ENCODE results near the gene RNASE7.
"Not testable (repeated sequence)": the region's sequence is repeated elsewhere in the genome, so short reads cannot be mapped to it uniquely, and the experiment has no call there.

The RNASE7 gene

GRCh38 chr14:21023817-21024584 lies 18.2 kb upstream of the RNASE7 start:
- no peak for DNase-seq

GRCh38 chr14:21024585-21025370 lies 17.4 kb upstream of the RNASE7 start, which contains the start of gene NDRG2:
NDRG2 (minus strand) TSS chr14:21025061; CDS start chr14:21023315, 1,746 bp downstream.
- no peak for DNase-seq

DNA sequence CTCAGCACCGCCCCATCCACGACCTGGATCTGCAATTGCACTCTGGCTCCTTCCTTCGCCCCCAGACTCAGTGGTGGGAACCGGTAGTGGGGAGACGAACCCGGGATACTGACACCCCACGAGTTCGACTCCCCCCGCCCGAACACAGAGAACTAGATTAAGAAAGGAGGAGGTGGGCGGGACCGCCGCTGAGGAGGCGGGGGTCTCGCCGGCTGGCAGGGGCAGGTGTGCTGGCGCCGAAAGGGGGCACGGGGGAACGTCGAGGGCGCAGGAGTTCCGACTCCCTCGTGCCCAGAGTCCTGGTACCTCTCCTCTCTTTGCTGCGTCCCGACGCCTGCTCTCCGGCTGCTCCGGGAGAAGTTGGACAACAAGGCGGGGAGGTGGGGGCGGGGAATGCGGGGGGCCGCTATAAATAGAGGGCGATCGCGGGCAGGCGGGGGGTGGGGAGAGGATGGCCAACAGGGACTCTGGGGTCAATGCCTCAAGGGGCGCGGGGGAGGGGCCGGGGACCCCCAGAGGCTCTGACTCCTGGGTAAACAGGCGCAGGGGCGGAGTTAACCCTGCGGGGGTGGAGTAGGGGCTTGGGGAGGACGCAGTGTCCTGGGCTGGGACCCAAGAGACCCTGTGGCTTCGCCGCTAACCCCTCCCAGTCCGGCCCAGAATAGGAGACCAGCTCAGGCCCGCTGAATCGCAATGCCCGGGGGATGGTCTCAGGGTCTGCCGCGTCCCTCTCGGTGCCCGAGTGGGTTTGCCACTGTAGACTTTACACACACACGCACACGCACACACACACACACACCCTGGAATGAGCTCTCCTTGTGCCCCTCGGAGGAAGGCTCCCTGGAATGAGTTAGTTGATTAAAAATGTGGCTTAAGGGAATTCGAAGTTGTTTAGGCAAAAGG lies 16.5 kb upstream of the RNASE7 start:
- DNase-seq: no peak

DNA sequence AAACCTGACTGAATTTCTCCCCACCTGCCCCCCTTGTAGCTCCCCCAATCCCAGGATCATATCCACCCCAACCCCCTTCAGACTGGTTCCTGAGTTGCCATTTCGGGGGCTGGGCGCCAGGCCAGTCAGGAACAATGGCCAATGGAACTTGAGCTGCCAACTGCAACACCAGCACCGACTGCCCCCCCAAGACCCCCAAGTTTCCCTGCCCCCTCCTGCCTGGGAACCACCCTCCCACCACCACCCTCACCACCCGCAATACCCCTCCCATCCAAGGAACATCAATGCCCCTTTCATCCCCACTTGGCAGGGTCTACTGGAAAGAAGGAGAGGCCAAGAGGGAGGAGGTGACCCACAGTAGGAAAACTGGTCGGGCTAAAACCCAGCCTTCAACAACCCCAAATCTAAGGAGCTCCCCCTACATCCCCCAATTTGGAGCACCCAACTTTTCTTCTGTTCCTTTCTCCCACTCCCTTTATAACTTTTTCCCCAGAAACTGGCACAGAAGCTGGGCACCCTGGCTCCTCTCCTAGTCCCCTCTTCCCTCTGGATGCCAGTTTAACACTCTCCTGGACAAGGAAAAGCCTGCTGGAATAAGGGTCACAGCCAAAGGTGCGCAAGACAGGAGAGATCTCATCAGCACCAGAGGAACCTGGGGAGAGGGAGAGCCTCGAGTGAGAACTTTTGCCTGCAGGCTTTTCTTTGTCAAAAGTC lies 15.7 kb upstream of the RNASE7 start:
- DNase-seq: no peak

- DNase-seq: no peak
Observed at GRCh38 chr14:21026988-21027315, 15.2 kb upstream of the RNASE7 start.

- DNase-seq: no peak
Observed at GRCh38 chr14:21029917-21030316, 12.2 kb upstream of the RNASE7 start, which contains the start of gene TPPP2. TPPP2 (plus strand) TSS chr14:21030217; CDS start chr14:21030582, 365 bp downstream.

DNA sequence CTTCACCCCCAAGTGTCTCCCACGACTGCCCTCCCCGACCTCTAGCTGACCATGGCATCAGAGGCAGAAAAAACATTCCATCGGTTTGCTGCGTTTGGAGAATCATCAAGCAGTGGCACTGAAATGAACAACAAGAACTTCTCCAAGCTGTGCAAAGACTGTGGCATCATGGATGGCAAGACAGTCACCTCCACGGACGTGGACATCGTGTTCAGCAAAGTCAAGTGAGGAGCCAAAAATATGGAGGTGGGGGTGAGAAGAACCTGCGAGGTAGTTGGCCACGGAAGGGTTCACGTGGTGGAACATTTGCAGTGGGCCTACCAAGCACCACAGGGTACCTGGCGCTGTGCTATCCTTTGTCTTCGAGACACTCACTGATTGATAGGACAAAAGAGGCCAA lies 11.6 kb upstream of the RNASE7 start:
- no peak for DNase-seq

- no peak for DNase-seq
Observed at GRCh38 chr14:21032326-21033132, 9.6 kb upstream of the RNASE7 start.

DNA sequence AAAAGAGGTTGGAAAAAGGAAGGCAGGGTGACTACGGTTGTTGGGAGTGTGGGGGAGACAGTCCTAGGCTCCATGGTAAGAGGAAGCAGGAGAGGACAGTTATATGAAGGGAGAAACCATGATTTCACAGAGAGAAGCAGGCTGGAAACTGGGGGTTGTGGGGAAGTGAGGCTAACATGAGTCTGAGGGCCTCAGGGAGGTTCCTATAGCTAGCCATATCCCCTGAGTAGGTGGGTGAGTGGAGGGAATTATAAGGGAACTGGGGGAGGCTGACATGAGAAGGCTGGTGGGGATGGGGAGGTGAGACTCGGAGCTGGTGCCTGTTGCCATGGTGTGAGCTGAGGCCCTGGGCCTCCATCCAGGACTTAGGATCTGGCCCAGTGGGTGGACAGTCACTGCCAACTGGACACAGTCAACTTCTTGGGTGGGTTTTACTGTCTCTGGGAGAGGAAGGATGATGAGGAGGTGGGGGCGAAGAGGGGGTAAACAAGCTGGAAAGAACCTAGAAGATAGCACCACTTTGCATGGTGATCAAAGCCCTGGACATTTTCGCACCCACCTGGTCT lies 8.9 kb upstream of the RNASE7 start:
- no peak for DNase-seq

GRCh38 chr14:21034707-21035106 lies 7.5 kb upstream of the RNASE7 start, which contains the start of gene RNASE13:
RNASE13 (minus strand) TSS chr14:21034807; CDS start chr14:21034288, 519 bp downstream.
- DNase-seq: no peak

GRCh38 chr14:21036751-21037150 lies 5.4 kb upstream of the RNASE7 start:
- DNase-seq: no peak

GRCh38 chr14:21037156-21037555 lies 5.0 kb upstream of the RNASE7 start:
- no peak for DNase-seq

GRCh38 chr14:21038441-21039422 lies 3.4 kb upstream of the RNASE7 start:
- no peak for DNase-seq

- DNase-seq: no peak
Observed at GRCh38 chr14:21039585-21040369, 2.4 kb upstream of the RNASE7 start.

- no peak for DNase-seq
Observed at GRCh38 chr14:21040370-21040925, 1.7 kb upstream of the RNASE7 start.

GRCh38 chr14:21040941-21041340 lies 1.2 kb upstream of the RNASE7 start:
- DNase-seq: not testable (repeated sequence)

DNA sequence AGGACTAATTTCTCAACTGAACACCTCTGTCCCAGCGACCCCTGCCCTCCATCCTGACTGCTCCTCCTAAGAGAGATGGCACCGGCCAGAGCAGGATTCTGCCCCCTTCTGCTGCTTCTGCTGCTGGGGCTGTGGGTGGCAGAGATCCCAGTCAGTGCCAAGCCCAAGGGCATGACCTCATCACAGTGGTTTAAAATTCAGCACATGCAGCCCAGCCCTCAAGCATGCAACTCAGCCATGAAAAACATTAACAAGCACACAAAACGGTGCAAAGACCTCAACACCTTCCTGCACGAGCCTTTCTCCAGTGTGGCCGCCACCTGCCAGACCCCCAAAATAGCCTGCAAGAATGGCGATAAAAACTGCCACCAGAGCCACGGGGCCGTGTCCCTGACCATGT lies 756 bp downstream of the RNASE7 start:
- no peak for DNase-seq

DNA sequence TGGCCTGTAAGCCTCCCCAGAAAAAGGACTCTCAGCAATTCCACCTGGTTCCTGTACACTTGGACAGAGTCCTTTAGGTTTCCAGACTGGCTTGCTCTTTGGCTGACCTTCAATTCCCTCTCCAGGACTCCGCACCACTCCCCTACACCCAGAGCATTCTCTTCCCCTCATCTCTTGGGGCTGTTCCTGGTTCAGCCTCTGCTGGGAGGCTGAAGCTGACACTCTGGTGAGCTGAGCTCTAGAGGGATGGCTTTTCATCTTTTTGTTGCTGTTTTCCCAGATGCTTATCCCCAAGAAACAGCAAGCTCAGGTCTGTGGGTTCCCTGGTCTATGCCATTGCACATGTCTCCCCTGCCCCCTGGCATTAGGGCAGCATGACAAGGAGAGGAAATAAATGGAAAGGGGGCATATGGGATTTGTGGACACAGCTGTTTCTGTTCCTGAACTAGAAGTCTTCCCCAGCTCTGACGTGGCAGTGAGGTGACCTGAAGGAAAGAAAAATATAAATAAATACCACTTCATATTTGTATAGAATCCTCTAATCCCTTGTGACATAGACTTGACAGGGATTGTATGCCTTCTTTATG lies 1.3 kb downstream of the RNASE7 start:
- DNase-seq: no peak

Measured in SIG-M5 (cell line).